ENCODE data around the gene PPFIBP2.
"Not testable (repeated sequence)": the region's sequence is repeated elsewhere in the genome, so short reads cannot be mapped to it uniquely, and the experiment has no call there.

The PPFIBP2 gene

GRCh38 chr11:7498193-7498592 is 15.6 kb upstream of the PPFIBP2 start:
- DNase-seq (ENCODE audit: low read depth in 1 of 2, low spot score in 1 of 2): no peak

GRCh38 chr11:7499081-7499480 is 14.7 kb upstream of the PPFIBP2 start:
- no peak for DNase-seq (ENCODE audit: low read depth in 1 of 2, low spot score in 1 of 2)

- no peak for DNase-seq (ENCODE audit: low read depth in 1 of 2, low spot score in 1 of 2)
Measured at GRCh38 chr11:7500251-7500650, 13.5 kb upstream of the PPFIBP2 start.

GRCh38 chr11:7501251-7501650 is 12.5 kb upstream of the PPFIBP2 start:
- DNase-seq (ENCODE audit: low read depth in 1 of 2, low spot score in 1 of 2): no peak

GRCh38 chr11:7501894-7502293 is 11.9 kb upstream of the PPFIBP2 start:
- no peak for DNase-seq (ENCODE audit: low read depth in 1 of 2, low spot score in 1 of 2)

- no peak for DNase-seq (ENCODE audit: low read depth in 1 of 2, low spot score in 1 of 2)
Measured at GRCh38 chr11:7506243-7506642, 7.6 kb upstream of the PPFIBP2 start.

GRCh38 chr11:7508087-7508486 is 5.7 kb upstream of the PPFIBP2 start:
- DNase-seq (ENCODE audit: low read depth in 1 of 2, low spot score in 1 of 2): no peak

- no peak for DNase-seq (ENCODE audit: low read depth in 1 of 2, low spot score in 1 of 2)
Measured at GRCh38 chr11:7509966-7510365, 3.8 kb upstream of the PPFIBP2 start.

GRCh38 chr11:7511401-7511800 is 2.4 kb upstream of the PPFIBP2 start:
- DNase-seq (ENCODE audit: low read depth in 1 of 2, low spot score in 1 of 2): no peak

GRCh38 chr11:7512525-7513233 is 1.1 kb upstream of the PPFIBP2 start:
- DNase-seq (ENCODE audit: low read depth in 1 of 2, low spot score in 1 of 2): no peak

- no peak for DNase-seq (ENCODE audit: low read depth in 1 of 2, low spot score in 1 of 2)
Measured at GRCh38 chr11:7514099-7514591, 346 bp downstream of the PPFIBP2 start.

GRCh38 chr11:7515447-7515886 is 1.7 kb downstream of the PPFIBP2 start:
- no peak for DNase-seq (ENCODE audit: low read depth in 1 of 2, low spot score in 1 of 2)

- DNase-seq (ENCODE audit: low read depth in 1 of 2, low spot score in 1 of 2): no peak
Measured at GRCh38 chr11:7516475-7516874, 2.7 kb downstream of the PPFIBP2 start.

GRCh38 chr11:7517743-7518142 is 3.9 kb downstream of the PPFIBP2 start:
- not testable (repeated sequence) for DNase-seq (ENCODE audit: low read depth in 1 of 2, low spot score in 1 of 2)

GRCh38 chr11:7518811-7519562 is 5.2 kb downstream of the PPFIBP2 start:
- DNase-seq (ENCODE audit: low read depth in 1 of 2, low spot score in 1 of 2): no peak

GRCh38 chr11:7520011-7520942 is 6.5 kb downstream of the PPFIBP2 start:
- no peak for DNase-seq (ENCODE audit: low read depth in 1 of 2, low spot score in 1 of 2)

GRCh38 chr11:7520981-7521487 is 7.2 kb downstream of the PPFIBP2 start:
- no peak for DNase-seq (ENCODE audit: low read depth in 1 of 2, low spot score in 1 of 2)

GRCh38 chr11:7522121-7522520 is 8.3 kb downstream of the PPFIBP2 start:
- no peak for DNase-seq (ENCODE audit: low read depth in 1 of 2, low spot score in 1 of 2)

- DNase-seq (ENCODE audit: low read depth in 1 of 2, low spot score in 1 of 2): no peak
Measured at GRCh38 chr11:7522546-7522945, 8.7 kb downstream of the PPFIBP2 start.

GRCh38 chr11:7523416-7524210 is 9.8 kb downstream of the PPFIBP2 start:
- DNase-seq (ENCODE audit: low read depth in 1 of 2, low spot score in 1 of 2): no peak

All from stimulated activated CD4-positive, alpha-beta T cell treated with anti-CD3 and anti-CD28 coated beads, Interleukin-15, amount 100 ng/mL, for 1 hour (primary cell).